NCI-H1048 (cell line): ENCODE data around the gene PPP4C.
"Not testable (repeated sequence)": the region's sequence is repeated elsewhere in the genome, so short reads cannot be mapped to it uniquely, and the experiment has no call there.

ENCODE experiments used
- DNase-seq: peaks from one replicate; lab custom pipeline; 2025; lab: John Stamatoyannopoulos, UW

PPP4C gene

GRCh38 chr16:30075503-30076275 is at the start of gene PPP4C:
PPP4C (plus strand) TSS chr16:30075994; CDS start chr16:30076378, 384 bp downstream.
- peak; percentile 53 for DNase-seq

GRCh38 chr16:30026449-30026848 is 49.3 kb upstream of the PPP4C start:
- no peak for DNase-seq

GRCh38 chr16:30027588-30028437 is 48.0 kb upstream of the PPP4C start:
- no peak for DNase-seq

- DNase-seq, result no peak
Observed at GRCh38 chr16:30028438-30029076, 47.2 kb upstream of the PPP4C start.

- no peak for DNase-seq
Observed at GRCh38 chr16:30030011-30030685, 45.6 kb upstream of the PPP4C start.

- DNase-seq, result no peak
Observed at GRCh38 chr16:30030841-30031413, 44.9 kb upstream of the PPP4C start, which contains the start of gene TLCD3B. TLCD3B (minus strand) TSS chr16:30031271; CDS start chr16:30030527, 744 bp downstream.

GRCh38 chr16:30031477-30031918 is 44.3 kb upstream of the PPP4C start:
- no peak for DNase-seq

GRCh38 chr16:30032083-30032819 is 43.5 kb upstream of the PPP4C start:
- peak; percentile 20 for DNase-seq

GRCh38 chr16:30033270-30033669 is 42.5 kb upstream of the PPP4C start:
- DNase-seq, result no peak

- DNase-seq, result no peak
Observed at GRCh38 chr16:30040221-30040620, 35.6 kb upstream of the PPP4C start.

GRCh38 chr16:30040690-30041089 is 35.1 kb upstream of the PPP4C start:
- DNase-seq, result not testable (repeated sequence)

GRCh38 chr16:30041841-30042240 is 34.0 kb upstream of the PPP4C start:
- no peak for DNase-seq

GRCh38 chr16:30046178-30046577 is 29.6 kb upstream of the PPP4C start:
- DNase-seq, result no peak

GRCh38 chr16:30046588-30046987 is 29.2 kb upstream of the PPP4C start:
- DNase-seq, result no peak

- DNase-seq, result no peak
Observed at GRCh38 chr16:30049871-30050270, 25.9 kb upstream of the PPP4C start.

- DNase-seq, result no peak
Observed at GRCh38 chr16:30051518-30051917, 24.3 kb upstream of the PPP4C start.

GRCh38 chr16:30052671-30053372 is 23.0 kb upstream of the PPP4C start:
- peak; percentile 84 for DNase-seq

GRCh38 chr16:30053376-30054015 is 22.3 kb upstream of the PPP4C start:
- no peak for DNase-seq

GRCh38 chr16:30054451-30054850 is 21.3 kb upstream of the PPP4C start:
- DNase-seq, result no peak
